Sigmoid colon (tissue), 7 donors: ENCODE results near the gene HS1BP3. TPM values are rescaled to one million over a fixed set of nuclear protein-coding genes. Genes with fewer than 3 reads are reported as not detected.

Experiments used
- DNase-seq: peaks from one replicate; pipeline ENCODE4 v3.0.0-alpha.2; 2019
- H3K27ac ChIP-seq, 4 donors: fragments of 200-600 bp; sonication (generic); one replicate each; pipeline ENCODE4 v1.5.1; 2016 to 2019; ENCODE audit warnings: mild to moderate bottlenecking in 1 of 4
- H3K27me3 ChIP-seq, 3 donors: fragments of 200-600 bp; sonication (generic); one replicate each; pipeline ENCODE4 v1.5.1; 2019; ENCODE audit warnings: mild to moderate bottlenecking in 1 of 3
- H3K36me3 ChIP-seq, 4 donors: fragments of 200-600 bp; sonication (generic); one replicate each; pipeline ENCODE4 v1.5.1; 2016 to 2019
- H3K4me1 ChIP-seq, 4 donors: fragments of 200-600 bp; sonication (generic); one replicate each; pipeline ENCODE4 v1.5.1; 2017 to 2019
- H3K4me3 ChIP-seq, 4 donors: fragments of 200-600 bp; sonication (generic); one replicate each; pipeline ENCODE4 v1.5.1; 2017 to 2019; ENCODE audit warnings: mild to moderate bottlenecking in 2 of 4, moderate library complexity in 1 of 4
- H3K9me3 ChIP-seq, 4 donors: fragments of 200-600 bp in 3 of 4; sonication (generic) in 3 of 4; one replicate each; pipeline versions ENCODE4 v1.5.1 to v1.6.1; 2013 to 2019
- EP300 ChIP-seq, 4 donors: sonication (generic); formaldehyde crosslinking; IDR thresholded peaks; one replicate each; pipeline ENCODE4 v1.6.1; 2017; ENCODE audit warnings: antibody characterized with exemption in 4 of 4
- POLR2A ChIP-seq, 2 donors: fragments of 450-650 bp; IDR thresholded peaks; one replicate each; pipeline ENCODE4 v1.6.1; 2016; ENCODE audit warnings: antibody characterized with exemption in 2 of 2, mild to moderate bottlenecking in 2 of 2, moderate library complexity in 2 of 2
- POLR2AphosphoS5 ChIP-seq, 4 donors: sonication (generic); formaldehyde crosslinking; IDR thresholded peaks; one replicate each; pipeline ENCODE4 v1.6.1; 2017; ENCODE audit warnings: antibody characterized with exemption in 4 of 4
- WGBS, 2 donors: extraction: QIAGEN DNeasy Blood & Tissue Kit; methylation state at CpG; one replicate each; pipeline ENCODE4 v1.1.7; 2013; 5-methylcytosine and 5-hydroxymethylcytosine counted together
- intact Hi-C: fragments of 100-400 bp; cut with DNase I; formaldehyde crosslinking; loops from one replicate; pipeline ENCODE4 v1.15.1; 2023
- polyA plus RNA-seq, 3 donors: library from polyadenylated mRNA; stranded (reverse); fragments of 200-250 nt; gene quantifications; one replicate each; pipeline ENCODE4 v1.2.3, GENCODE V29; 2013
- total RNA-seq, 4 donors: library from RNA; depleted of rRNA; stranded (reverse); fragments of >200 nt; gene quantifications; one replicate each; pipeline ENCODE4 v1.1.0, GENCODE V29; 2016
- TF ChIP-seq, protein P1 (sequence below), 4 experiments: fragments of 450-650 bp in 3 of 4; fragments of 200-600 bp in 1 of 4; IDR thresholded peaks; one replicate each; pipeline ENCODE4 v1.5.1; 2016 to 2019; ENCODE audit warnings: antibody characterized with exemption in 4 of 4, mild to moderate bottlenecking in 3 of 4, moderate library complexity in 2 of 4
- donor health status: healthy with polysubstance abuse.
- donor health status: Bipolar disorder and iron deficiency.
- donor health status: healthy.

Gene HS1BP3
- total and polyA plus RNA-seq, 7 donors, result 25.2 to 54.6 (median 32.6) TPM

DNA sequence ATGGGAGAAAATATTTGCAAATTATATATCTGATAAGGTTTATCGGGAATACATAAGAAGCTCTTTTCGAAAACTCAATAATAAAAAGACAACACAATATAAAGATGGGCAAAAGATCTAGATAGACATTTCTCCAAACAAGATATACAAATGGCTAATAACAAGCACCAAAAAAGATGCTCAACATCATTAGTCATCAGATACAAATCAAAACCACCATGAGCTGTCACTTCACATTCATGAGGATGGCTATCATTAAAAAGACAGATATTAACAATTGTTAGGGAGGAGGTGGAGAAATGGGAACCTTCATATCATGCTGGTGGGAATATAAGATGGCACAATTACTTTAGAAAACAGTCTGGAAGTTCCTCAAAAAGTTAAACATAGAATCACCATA, 48.1 kb downstream of the HS1BP3 start:
- H3K27ac ChIP-seq, result peak overlapping the region in 1 of 4 donors; percentile 87
- intact Hi-C loops, result no loop called here
- TF ChIP-seq POLR2A (IDR thresholded peaks at IDR 0.05), result no peak
- peaks cover 0 to 55% (median 48%) of the 10 kb centered on the region in 4 donors for H3K4me1 ChIP-seq
- no peaks in the 10 kb centered on the region for H3K27me3 ChIP-seq
- H3K4me3 ChIP-seq, result no peak overlapping the region
- H3K9me3 ChIP-seq, result no peaks in the 10 kb centered on the region
- no peak for DNase-seq
- no peaks in the 10 kb centered on the region for H3K36me3 ChIP-seq
- WGBS, 2 donors, result 88 to 95% methylated on average over 2 of the region's 2 CpGs

DNA sequence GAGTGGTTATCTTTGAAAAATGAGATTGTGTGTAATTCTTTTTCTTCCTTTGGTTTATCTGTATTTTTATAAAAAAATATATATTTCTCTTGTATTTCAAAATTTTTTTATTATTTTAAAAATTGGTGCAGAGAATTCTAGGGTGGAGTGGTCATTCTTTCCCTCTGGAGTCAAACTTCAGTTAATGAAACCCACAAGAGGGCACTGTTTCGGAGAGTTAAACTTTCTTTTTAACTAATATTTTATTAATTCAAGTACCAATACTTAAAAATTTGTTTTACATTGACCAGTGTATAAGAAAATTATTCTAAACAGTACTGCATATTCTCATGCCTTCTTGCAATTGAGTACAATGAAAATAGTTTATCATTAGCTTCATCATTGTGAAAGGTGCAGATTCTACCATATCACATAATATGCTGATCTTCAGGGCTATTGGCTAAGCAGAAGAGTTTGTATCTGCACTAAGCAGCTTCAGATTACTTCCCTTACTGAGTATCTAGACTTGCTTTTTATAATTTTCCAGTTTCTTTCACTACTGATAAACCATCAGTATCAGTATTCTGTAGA, 50.1 kb downstream of the HS1BP3 start:
- TF ChIP-seq, protein P1, sequence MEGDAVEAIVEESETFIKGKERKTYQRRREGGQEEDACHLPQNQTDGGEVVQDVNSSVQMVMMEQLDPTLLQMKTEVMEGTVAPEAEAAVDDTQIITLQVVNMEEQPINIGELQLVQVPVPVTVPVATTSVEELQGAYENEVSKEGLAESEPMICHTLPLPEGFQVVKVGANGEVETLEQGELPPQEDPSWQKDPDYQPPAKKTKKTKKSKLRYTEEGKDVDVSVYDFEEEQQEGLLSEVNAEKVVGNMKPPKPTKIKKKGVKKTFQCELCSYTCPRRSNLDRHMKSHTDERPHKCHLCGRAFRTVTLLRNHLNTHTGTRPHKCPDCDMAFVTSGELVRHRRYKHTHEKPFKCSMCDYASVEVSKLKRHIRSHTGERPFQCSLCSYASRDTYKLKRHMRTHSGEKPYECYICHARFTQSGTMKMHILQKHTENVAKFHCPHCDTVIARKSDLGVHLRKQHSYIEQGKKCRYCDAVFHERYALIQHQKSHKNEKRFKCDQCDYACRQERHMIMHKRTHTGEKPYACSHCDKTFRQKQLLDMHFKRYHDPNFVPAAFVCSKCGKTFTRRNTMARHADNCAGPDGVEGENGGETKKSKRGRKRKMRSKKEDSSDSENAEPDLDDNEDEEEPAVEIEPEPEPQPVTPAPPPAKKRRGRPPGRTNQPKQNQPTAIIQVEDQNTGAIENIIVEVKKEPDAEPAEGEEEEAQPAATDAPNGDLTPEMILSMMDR (IDR thresholded peaks at IDR 0.05), result peak in 3 of 4 experiments; percentile 8 to 39 (median 20)
- no peak for TF ChIP-seq EP300 (IDR thresholded peaks at IDR 0.05)
- H3K36me3 ChIP-seq, result no peaks in the 10 kb centered on the region
- no peak overlapping the region for H3K4me3 ChIP-seq
- no peak for DNase-seq
- no peaks in the 10 kb centered on the region for H3K9me3 ChIP-seq
- peaks cover 0 to 67% (median 60%) of the 10 kb centered on the region in 4 donors for H3K4me1 ChIP-seq
- H3K27me3 ChIP-seq, result no peaks in the 10 kb centered on the region
- WGBS, 2 donors, result 85 to 89% methylated on average over 1 of the region's 1 CpG
- peak overlapping the region; percentile 63 to 71 (median 66) for H3K27ac ChIP-seq
- intact Hi-C loops, result no loop called here

DNA sequence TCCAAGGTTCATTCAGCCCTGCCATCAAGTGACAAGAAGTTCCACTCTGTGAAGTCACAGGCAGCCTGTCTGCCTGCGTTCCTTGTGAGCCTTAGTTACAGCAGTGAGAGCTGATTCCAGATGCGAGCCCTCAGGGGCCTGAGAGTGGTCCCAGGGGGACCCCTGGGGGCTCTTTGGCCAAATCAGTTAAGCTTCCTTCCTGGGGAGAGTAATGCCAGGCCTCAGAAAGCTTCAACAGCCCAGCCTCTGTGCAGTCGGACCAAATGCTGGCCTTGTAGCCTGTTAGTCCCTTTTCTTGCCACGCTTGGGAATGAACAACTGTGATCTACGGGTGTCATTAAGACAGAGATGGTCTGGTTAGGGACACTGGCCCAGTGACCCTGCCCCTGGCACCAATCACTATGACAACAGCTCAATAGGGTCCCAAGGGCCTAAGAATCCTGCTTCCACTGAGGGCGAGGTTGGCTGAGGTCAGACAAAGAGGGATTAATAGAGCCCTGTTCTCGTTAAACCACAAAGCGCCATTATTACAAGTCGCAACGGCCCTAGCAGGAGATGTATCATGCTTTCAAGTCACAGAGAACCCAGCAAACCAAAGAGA, 50.9 kb downstream of the HS1BP3 start:
- Histone ChIP-seq H3K36me3 (no peaks in the 10 kb centered on the region), H3K4me3 (no peak overlapping the region), H3K9me3 (no peaks in the 10 kb centered on the region), H3K27me3 (no peaks in the 10 kb centered on the region), H3K4me1 (peaks cover 0 to 67% (median 52%) of the 10 kb centered on the region in 4 donors), H3K27ac (peak overlapping the region; percentile 63 to 71 (median 66))
- WGBS, 2 donors, result 92 to 94% methylated on average over 10 of the region's 10 CpGs
- intact Hi-C loops, result no loop called here
- TF ChIP-seq, protein P1 (IDR thresholded peaks at IDR 0.05), result no peak
- peak in 2 of 4 donors; percentile 12 to 41 for TF ChIP-seq POLR2AphosphoS5 (IDR thresholded peaks at IDR 0.05)
- peak; percentile 68 for DNase-seq

DNA sequence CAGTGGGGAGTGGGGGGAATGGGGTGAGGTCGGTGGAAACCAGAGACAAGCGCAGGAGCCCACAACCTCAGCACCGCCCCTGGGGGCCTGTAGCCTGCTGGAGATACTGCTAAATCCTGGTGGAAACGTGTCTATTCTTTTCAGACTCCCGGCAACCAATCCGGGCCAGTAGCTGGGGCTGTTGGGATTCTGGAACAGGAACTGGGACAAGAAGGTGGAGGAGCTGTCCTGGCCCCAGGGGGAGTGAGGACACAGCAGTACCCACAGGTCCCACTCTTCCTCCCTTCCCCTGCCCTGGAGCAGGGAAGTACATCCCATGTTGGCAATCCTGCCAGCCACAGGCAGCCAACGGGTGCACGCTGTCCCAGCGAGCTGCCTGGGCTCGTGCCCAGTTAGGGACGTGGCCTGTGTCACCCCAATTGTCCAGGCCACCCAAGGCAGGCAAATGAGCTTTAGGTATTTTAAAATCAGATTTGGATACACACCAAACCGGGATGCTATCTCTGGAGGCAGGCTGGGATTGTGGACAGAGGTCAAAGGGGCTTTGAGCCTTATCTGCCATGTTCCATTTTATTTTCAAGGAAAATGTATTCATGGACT, 51.8 kb downstream of the HS1BP3 start:
- Histone ChIP-seq H3K9me3 (no peaks in the 10 kb centered on the region), H3K36me3 (no peaks in the 10 kb centered on the region), H3K27ac (peak overlapping the region; percentile 63 to 71 (median 66)), H3K27me3 (no peaks in the 10 kb centered on the region), H3K4me1 (peaks cover 0 to 59% (median 44%) of the 10 kb centered on the region in 4 donors), H3K4me3 (no peak overlapping the region)
- 86 to 91% methylated on average over 12 of the region's 12 CpGs for WGBS, 2 donors
- TF ChIP-seq POLR2A (IDR thresholded peaks at IDR 0.05) (no peak), POLR2AphosphoS5 (IDR thresholded peaks at IDR 0.05) (peak in 3 of 4 donors; percentile 24 to 57 (median 46)), EP300 (IDR thresholded peaks at IDR 0.05) (peak in 1 of 4 donors; percentile 39)
- peak; percentile 79 for DNase-seq
- intact Hi-C loops, result no loop called here

DNA sequence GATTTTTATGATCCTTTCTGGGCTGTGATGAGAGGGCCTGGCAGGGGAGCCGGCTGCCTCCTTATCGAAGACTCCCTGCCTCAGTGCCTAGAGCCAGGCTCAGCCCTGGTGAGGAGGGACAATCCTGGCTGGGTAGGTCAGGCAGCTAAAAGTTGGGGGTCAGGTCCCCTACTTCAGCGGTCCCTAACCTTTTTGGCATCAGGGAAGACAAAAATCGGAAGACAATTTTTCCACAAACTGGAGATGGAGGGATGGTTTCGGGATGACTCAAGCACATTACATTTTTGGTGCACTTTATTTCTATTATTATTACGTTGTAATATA, 53.1 kb downstream of the HS1BP3 start:
- Histone ChIP-seq H3K9me3 (no peaks in the 10 kb centered on the region), H3K27me3 (no peaks in the 10 kb centered on the region), H3K36me3 (no peaks in the 10 kb centered on the region), H3K27ac (peak overlapping the region; percentile 68 to 77 (median 68)), H3K4me1 (peaks cover 0 to 54% (median 41%) of the 10 kb centered on the region in 4 donors), H3K4me3 (no peak overlapping the region)
- intact Hi-C loops, result no loop called here
- 72 to 85% methylated on average over 6 of the region's 6 CpGs for WGBS, 2 donors
- TF ChIP-seq, protein P1 (IDR thresholded peaks at IDR 0.05), result no peak
- TF ChIP-seq POLR2A (IDR thresholded peaks at IDR 0.05) (no peak), POLR2AphosphoS5 (IDR thresholded peaks at IDR 0.05) (no peak), EP300 (IDR thresholded peaks at IDR 0.05) (no peak)
- DNase-seq, result peak; percentile 59
